ENCODE measurements around the gene FDX2. TPM values are rescaled to one million over a fixed set of nuclear protein-coding genes. Genes with fewer than 3 reads are reported as not detected.

Gene FDX2
- total and polyA plus RNA-seq, 8 donors: 5.5 to 30.3 (median 10.0) TPM

GRCh38 chr19:10292206-10292788 lies 23.5 kb downstream of the FDX2 start:
- peaks cover 0 to 47% (median 11%) of the 10 kb centered on the region in 4 donors for H3K27me3 ChIP-seq
- ATAC-seq (peak; percentile 72 to 85 (median 79)), DNase-seq (peak; percentile 56 to 91 (median 82)), FAIRE-seq (no peak)
- no peak overlapping the region for H3K27ac ChIP-seq
- no peak for TF ChIP-seq CTCF (IDR thresholded peaks at IDR 0.05)
- H3K4me1 ChIP-seq: peaks cover 11 to 22% (median 17%) of the 10 kb centered on the region in 3 donors
- H3K36me3 ChIP-seq: no peaks in the 10 kb centered on the region
- intact Hi-C loops (cut with DNase I): no loop called here
- 2% methylated on average over 42 to 45 of the region's 45 CpGs for WGBS, 2 donors
- H3K9me3 ChIP-seq: no peaks in the 10 kb centered on the region
- peak overlapping the region in 2 of 4 donors; percentile 26 to 48 for H3K4me3 ChIP-seq

DNA sequence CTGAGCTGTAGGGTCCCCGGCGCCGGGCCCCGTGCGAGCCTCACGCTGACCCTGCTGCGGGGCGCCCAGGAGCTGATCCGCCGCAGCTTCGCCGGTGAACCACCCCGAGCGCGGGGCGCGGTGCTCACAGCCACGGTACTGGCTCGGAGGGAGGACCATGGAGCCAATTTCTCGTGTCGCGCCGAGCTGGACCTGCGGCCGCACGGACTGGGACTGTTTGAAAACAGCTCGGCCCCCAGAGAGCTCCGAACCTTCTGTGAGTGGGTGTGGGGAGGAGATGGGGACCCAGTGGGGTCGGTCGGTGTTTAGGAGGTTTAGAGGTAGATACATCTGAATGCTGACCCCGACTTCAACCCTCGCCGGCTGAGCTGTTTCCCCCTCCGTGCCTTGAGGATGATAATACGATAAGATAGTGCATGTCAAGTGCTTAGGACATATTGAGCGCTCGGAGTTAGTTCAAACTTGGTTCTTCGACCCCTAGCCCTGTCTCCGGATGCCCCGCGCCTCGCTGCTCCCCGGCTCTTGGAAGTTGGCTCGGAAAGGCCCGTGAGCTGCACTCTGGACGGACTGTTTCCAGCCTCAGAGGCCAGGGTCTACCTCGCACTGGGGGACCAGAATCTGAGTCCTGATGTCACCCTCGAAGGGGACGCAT lies 24.1 kb downstream of the FDX2 start:
- peaks cover 0 to 47% (median 11%) of the 10 kb centered on the region in 4 donors for H3K27me3 ChIP-seq
- DNase-seq (peak in 2 of 6 donors; percentile 70), ATAC-seq (peak; percentile 3 to 10 (median 6)), FAIRE-seq (no peak)
- peak overlapping the region in 2 of 4 donors; percentile 26 to 48 for H3K4me3 ChIP-seq
- no peaks in the 10 kb centered on the region for H3K9me3 ChIP-seq
- TF ChIP-seq CTCF (IDR thresholded peaks at IDR 0.05): no peak
- 1 to 2% methylated on average over 49 of the region's 49 CpGs for WGBS, 2 donors
- H3K27ac ChIP-seq: no peak overlapping the region
- peaks cover 11 to 28% (median 17%) of the 10 kb centered on the region in 3 donors for H3K4me1 ChIP-seq
- no peaks in the 10 kb centered on the region for H3K36me3 ChIP-seq
- intact Hi-C loops (cut with DNase I): no loop called here

- TF ChIP-seq CTCF (IDR thresholded peaks at IDR 0.05): no peak
- H3K27ac ChIP-seq: no peak overlapping the region
- FAIRE-seq (no peak), DNase-seq (peak in 2 of 6 donors; percentile 35 to 71), ATAC-seq (peak in 3 of 4 donors; percentile 32 to 38 (median 32))
- peaks cover 0 to 45% (median 11%) of the 10 kb centered on the region in 4 donors for H3K27me3 ChIP-seq
- no peaks in the 10 kb centered on the region for H3K36me3 ChIP-seq
- H3K9me3 ChIP-seq: no peaks in the 10 kb centered on the region
- H3K4me3 ChIP-seq: peak overlapping the region in 2 of 4 donors; percentile 26 to 48
- WGBS, 2 donors: 1 to 3% methylated on average over 57 of the region's 57 CpGs
- intact Hi-C loops (cut with DNase I): no loop called here
- H3K4me1 ChIP-seq: peaks cover 11 to 29% (median 17%) of the 10 kb centered on the region in 3 donors
Observed at GRCh38 chr19:10290876-10291553, 24.8 kb downstream of the FDX2 start.

GRCh38 chr19:10290357-10290875 lies 25.4 kb downstream of the FDX2 start:
- ATAC-seq: no peak
- TF ChIP-seq CTCF (IDR thresholded peaks at IDR 0.05): no peak
- peak overlapping the region in 1 of 4 donors; percentile 48 for H3K4me3 ChIP-seq
- 1 to 3% methylated on average over 30 of the region's 30 CpGs for WGBS, 2 donors
- no peak for FAIRE-seq
- DNase-seq: no peak
- peaks cover 0 to 43% (median 11%) of the 10 kb centered on the region in 4 donors for H3K27me3 ChIP-seq
- intact Hi-C loops (cut with DNase I): no loop called here
- H3K9me3 ChIP-seq: no peaks in the 10 kb centered on the region
- H3K36me3 ChIP-seq: no peaks in the 10 kb centered on the region
- no peak overlapping the region for H3K27ac ChIP-seq
- peaks cover 11 to 26% (median 13%) of the 10 kb centered on the region in 3 donors for H3K4me1 ChIP-seq
